DOHH2 (cell line): Measurements from ENCODE around the gene FBLN1.

ENCODE experiments used
- EZH2phosphoT487 ChIP-seq: fragments of 200-600 bp; sonication (generic); IDR thresholded peaks from 2 replicates; pipeline ENCODE4 v1.6.1; 2017; ENCODE audit warnings: borderline replicate concordance, mild to moderate bottlenecking, antibody characterized with exemption, low read length, moderate library complexity, mixed read lengths
- TF ChIP-seq, protein P1 (sequence below): fragments of 200-600 bp; sonication (generic); IDR thresholded peaks from one replicate; pipeline ENCODE4 v1.5.1; 2014; ENCODE audit warnings: antibody characterized with exemption, mild to moderate bottlenecking, low read depth, low read length; ENCODE audit not compliant: poor library complexity, severe bottlenecking

DNA sequence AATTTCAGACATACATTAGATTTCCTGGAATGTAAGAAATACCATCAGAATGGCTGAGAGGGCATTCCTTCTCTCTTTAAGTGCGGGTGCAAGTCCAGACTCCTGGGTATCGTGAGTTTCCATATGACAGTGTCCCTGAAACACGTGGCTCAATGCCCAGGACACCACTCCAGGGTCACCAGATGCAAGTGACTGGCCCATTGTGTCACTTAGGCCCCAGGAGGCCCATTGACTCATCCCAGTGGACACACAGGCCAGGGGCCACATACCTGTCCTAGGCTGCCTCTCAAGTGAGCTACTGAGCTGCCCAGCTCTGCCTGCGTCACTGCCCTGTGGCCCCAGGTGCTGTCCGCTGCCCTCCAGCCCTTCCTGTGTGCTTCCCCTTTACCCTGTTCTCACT is 18.5 kb downstream of the FBLN1 start:
- TF ChIP-seq, protein P1, sequence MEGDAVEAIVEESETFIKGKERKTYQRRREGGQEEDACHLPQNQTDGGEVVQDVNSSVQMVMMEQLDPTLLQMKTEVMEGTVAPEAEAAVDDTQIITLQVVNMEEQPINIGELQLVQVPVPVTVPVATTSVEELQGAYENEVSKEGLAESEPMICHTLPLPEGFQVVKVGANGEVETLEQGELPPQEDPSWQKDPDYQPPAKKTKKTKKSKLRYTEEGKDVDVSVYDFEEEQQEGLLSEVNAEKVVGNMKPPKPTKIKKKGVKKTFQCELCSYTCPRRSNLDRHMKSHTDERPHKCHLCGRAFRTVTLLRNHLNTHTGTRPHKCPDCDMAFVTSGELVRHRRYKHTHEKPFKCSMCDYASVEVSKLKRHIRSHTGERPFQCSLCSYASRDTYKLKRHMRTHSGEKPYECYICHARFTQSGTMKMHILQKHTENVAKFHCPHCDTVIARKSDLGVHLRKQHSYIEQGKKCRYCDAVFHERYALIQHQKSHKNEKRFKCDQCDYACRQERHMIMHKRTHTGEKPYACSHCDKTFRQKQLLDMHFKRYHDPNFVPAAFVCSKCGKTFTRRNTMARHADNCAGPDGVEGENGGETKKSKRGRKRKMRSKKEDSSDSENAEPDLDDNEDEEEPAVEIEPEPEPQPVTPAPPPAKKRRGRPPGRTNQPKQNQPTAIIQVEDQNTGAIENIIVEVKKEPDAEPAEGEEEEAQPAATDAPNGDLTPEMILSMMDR, result no peak
- TF ChIP-seq EZH2phosphoT487, result no peak
